Panc1 (cell line): ENCODE results near the gene IQCN.

Experiments used
- CTCF ChIP-seq: fragments of 450-650 bp; IDR thresholded peaks from 2 replicates; pipeline ENCODE4 v1.5.1; 2017; ENCODE audit warnings: mild to moderate bottlenecking
- TF ChIP-seq, protein P1 (sequence below), 2 experiments: IDR thresholded peaks; 2 replicates each; pipeline ENCODE4 v1.6.1; 2011 to 2012; ENCODE audit warnings: low read depth in 2 of 2, control low read depth in 1 of 2, low read length in 1 of 2, mild to moderate bottlenecking in 1 of 2, moderate library complexity in 1 of 2; ENCODE audit not compliant: insufficient read depth in 1 of 2

DNA sequence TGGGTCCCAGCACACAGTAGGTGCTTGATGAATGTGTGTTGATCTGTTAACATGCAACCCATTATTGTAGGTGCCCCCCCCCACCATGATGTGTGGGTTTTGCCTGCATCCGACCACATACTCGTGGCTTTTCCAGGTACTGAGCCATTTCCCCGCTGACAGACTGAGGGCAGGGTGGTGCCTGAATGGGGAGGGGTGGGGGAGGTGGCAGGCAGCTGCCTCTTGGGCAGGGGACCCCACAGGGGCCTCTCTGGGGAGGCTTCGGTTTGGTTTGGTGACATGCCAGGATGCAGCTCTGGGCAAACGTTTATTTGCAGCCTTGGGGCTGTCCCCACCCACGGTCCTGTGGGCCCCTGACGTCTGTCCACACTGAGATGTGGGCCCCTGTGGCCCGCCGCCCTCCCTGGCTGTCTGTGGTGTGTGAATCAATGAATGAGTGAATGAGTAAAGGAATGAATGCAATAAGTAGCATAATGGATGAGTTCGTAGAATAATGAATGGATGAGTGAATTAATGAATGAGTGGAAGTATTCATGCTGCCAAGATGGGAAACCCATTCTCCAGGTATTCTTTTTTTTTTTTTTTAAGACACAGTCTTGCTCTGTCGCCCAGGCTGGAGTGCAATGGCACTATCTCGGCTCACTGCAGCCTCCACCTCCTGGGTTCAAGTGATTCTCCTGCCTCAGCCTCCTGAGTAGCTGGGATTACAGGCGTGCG is 16.2 kb upstream of the IQCN start:
- no peak for TF ChIP-seq CTCF
- TF ChIP-seq, protein P1, sequence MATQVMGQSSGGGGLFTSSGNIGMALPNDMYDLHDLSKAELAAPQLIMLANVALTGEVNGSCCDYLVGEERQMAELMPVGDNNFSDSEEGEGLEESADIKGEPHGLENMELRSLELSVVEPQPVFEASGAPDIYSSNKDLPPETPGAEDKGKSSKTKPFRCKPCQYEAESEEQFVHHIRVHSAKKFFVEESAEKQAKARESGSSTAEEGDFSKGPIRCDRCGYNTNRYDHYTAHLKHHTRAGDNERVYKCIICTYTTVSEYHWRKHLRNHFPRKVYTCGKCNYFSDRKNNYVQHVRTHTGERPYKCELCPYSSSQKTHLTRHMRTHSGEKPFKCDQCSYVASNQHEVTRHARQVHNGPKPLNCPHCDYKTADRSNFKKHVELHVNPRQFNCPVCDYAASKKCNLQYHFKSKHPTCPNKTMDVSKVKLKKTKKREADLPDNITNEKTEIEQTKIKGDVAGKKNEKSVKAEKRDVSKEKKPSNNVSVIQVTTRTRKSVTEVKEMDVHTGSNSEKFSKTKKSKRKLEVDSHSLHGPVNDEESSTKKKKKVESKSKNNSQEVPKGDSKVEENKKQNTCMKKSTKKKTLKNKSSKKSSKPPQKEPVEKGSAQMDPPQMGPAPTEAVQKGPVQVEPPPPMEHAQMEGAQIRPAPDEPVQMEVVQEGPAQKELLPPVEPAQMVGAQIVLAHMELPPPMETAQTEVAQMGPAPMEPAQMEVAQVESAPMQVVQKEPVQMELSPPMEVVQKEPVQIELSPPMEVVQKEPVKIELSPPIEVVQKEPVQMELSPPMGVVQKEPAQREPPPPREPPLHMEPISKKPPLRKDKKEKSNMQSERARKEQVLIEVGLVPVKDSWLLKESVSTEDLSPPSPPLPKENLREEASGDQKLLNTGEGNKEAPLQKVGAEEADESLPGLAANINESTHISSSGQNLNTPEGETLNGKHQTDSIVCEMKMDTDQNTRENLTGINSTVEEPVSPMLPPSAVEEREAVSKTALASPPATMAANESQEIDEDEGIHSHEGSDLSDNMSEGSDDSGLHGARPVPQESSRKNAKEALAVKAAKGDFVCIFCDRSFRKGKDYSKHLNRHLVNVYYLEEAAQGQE (IDR thresholded peaks at IDR 0.05; ENCODE audit: insufficient read depth in 1 of 2, low read depth in 2 of 2, low read length in 1 of 2), result no peak
